ENCODE data around the gene ASCL5. TPM values are rescaled to one million over a fixed set of nuclear protein-coding genes. Genes with fewer than 3 reads are reported as not detected.

Gene ASCL5
- total RNA-seq, 1 donor from 2014 or later: not detected

GRCh38 chr1:201068976-201069375 lies 58.0 kb downstream of the ASCL5 start:
- DNase-seq: no peak
- H3K27me3 ChIP-seq (ENCODE audit: low read depth): no peaks in the 10 kb centered on the region
- H3K9me3 ChIP-seq: no peaks in the 10 kb centered on the region
- TF ChIP-seq CTCF (IDR thresholded peaks at IDR 0.05): no peak
- no peak overlapping the region for H3K27ac ChIP-seq
- ATAC-seq: no peak
- H3K4me1 ChIP-seq: no peaks in the 10 kb centered on the region
- no peaks in the 10 kb centered on the region for H3K36me3 ChIP-seq
- no peak overlapping the region for H3K4me3 ChIP-seq
- intact Hi-C loops (cut with DNase I): no loop called here

- no peak for ATAC-seq
- H3K27me3 ChIP-seq (ENCODE audit: low read depth): no peaks in the 10 kb centered on the region
- no peak for TF ChIP-seq CTCF (IDR thresholded peaks at IDR 0.05)
- no peak for DNase-seq
- no peaks in the 10 kb centered on the region for H3K4me1 ChIP-seq
- H3K27ac ChIP-seq: no peak overlapping the region
- H3K36me3 ChIP-seq: no peaks in the 10 kb centered on the region
- no peaks in the 10 kb centered on the region for H3K9me3 ChIP-seq
- H3K4me3 ChIP-seq: no peak overlapping the region
- intact Hi-C loops (cut with DNase I): no loop called here
These were observed 60.0 kb downstream of the ASCL5 start for GRCh38 chr1:201066986-201067385.

GRCh38 chr1:201065686-201066085 lies 61.3 kb downstream of the ASCL5 start:
- intact Hi-C loops (cut with DNase I): no loop called here
- ATAC-seq (no peak), DNase-seq (no peak)
- Histone ChIP-seq H3K4me3 (no peak overlapping the region), H3K27ac (no peak overlapping the region), H3K27me3 (ENCODE audit: low read depth) (no peaks in the 10 kb centered on the region), H3K9me3 (no peaks in the 10 kb centered on the region), H3K36me3 (no peaks in the 10 kb centered on the region), H3K4me1 (no peaks in the 10 kb centered on the region)
- no peak for TF ChIP-seq CTCF (IDR thresholded peaks at IDR 0.05)

- Histone ChIP-seq H3K27me3 (ENCODE audit: low read depth) (no peaks in the 10 kb centered on the region), H3K9me3 (no peaks in the 10 kb centered on the region), H3K4me1 (no peaks in the 10 kb centered on the region), H3K4me3 (no peak overlapping the region), H3K36me3 (no peaks in the 10 kb centered on the region), H3K27ac (no peak overlapping the region)
- ATAC-seq (no peak), DNase-seq (no peak)
- intact Hi-C loops (cut with DNase I): no loop called here
- TF ChIP-seq CTCF (IDR thresholded peaks at IDR 0.05): no peak
These were observed 62.2 kb downstream of the ASCL5 start for GRCh38 chr1:201064806-201065205.

Other genes with a start within 250 kb of the ASCL5 start
- gene INAVA, start 232.3 kb downstream of the ASCL5 start, total RNA-seq: 7.8 TPM
- gene KIF21B, start 103.5 kb downstream of the ASCL5 start, total RNA-seq: 4.7 TPM
- 0.06 TPM for gene CACNA1S, start 14.8 kb downstream of the ASCL5 start, total RNA-seq
- 47.9 TPM for gene TMEM9, start 27.3 kb upstream of the ASCL5 start, total RNA-seq
- gene IGFN1, start 63.6 kb upstream of the ASCL5 start, total RNA-seq: 0.18 TPM
- 2.2 TPM for gene PKP1, start 156.3 kb upstream of the ASCL5 start, total RNA-seq